ENCODE measurements around the gene ABI3BP.

The ABI3BP gene

GRCh38 chr3:100702082-100702979 lies 290.9 kb downstream of the ABI3BP start:
- intact Hi-C loops (cut with DNase I) = no loop called here
- DNase-seq = no peak

- intact Hi-C loops (cut with DNase I) = no loop called here
- DNase-seq = no peak
Observed at GRCh38 chr3:100700708-100701107, 292.5 kb downstream of the ABI3BP start.

Data from posterior cingulate gyrus (tissue), 11 donors.